ENCODE measurements around the gene NOL9.

The NOL9 gene

GRCh38 chr1:6588893-6589520 is 34.7 kb upstream of the NOL9 start:
- DNase-seq: no peak

GRCh38 chr1:6588128-6588892 is 34.0 kb upstream of the NOL9 start:
- peak; percentile 53 for DNase-seq

- peak; percentile 90 for DNase-seq
Measured at GRCh38 chr1:6587261-6588005, 33.1 kb upstream of the NOL9 start.

- DNase-seq: no peak
Measured at GRCh38 chr1:6586404-6586816, 32.1 kb upstream of the NOL9 start.

GRCh38 chr1:6585841-6586240 is 31.5 kb upstream of the NOL9 start:
- no peak for DNase-seq

GRCh38 chr1:6585081-6585722 is 30.9 kb upstream of the NOL9 start:
- no peak for DNase-seq

GRCh38 chr1:6584126-6585080 is 30.1 kb upstream of the NOL9 start:
- no peak for DNase-seq

GRCh38 chr1:6582370-6582769 is 28.1 kb upstream of the NOL9 start:
- DNase-seq: no peak

- DNase-seq: no peak
Measured at GRCh38 chr1:6581561-6582305, 27.4 kb upstream of the NOL9 start.

- no peak for DNase-seq
Measured at GRCh38 chr1:6580593-6581409, 26.5 kb upstream of the NOL9 start.

GRCh38 chr1:6580119-6580592 is 25.8 kb upstream of the NOL9 start:
- no peak for DNase-seq

- DNase-seq: peak; percentile 95
Measured at GRCh38 chr1:6579374-6580118, 25.2 kb upstream of the NOL9 start, which contains the start of gene ZBTB48. ZBTB48 (plus strand) TSS chr1:6579994; CDS start chr1:6580610, 616 bp downstream.

- DNase-seq: no peak
Measured at GRCh38 chr1:6578624-6579373, 24.5 kb upstream of the NOL9 start.

GRCh38 chr1:6577831-6578525 is 23.7 kb upstream of the NOL9 start:
- DNase-seq: no peak

- no peak for DNase-seq
Measured at GRCh38 chr1:6574818-6575217, 20.5 kb upstream of the NOL9 start.

GRCh38 chr1:6574025-6574620 is 19.8 kb upstream of the NOL9 start:
- DNase-seq: no peak

GRCh38 chr1:6572653-6573383 is 18.5 kb upstream of the NOL9 start:
- DNase-seq: no peak
